ENCODE data around the gene CEP72.

Gene CEP72

GRCh38 chr5:595285-595875, 16.8 kb upstream of the CEP72 start:
- H3K4me3 ChIP-seq (replicated peaks in 1 of 2; ENCODE audit: low read depth in 2 of 2, low read length in 2 of 2) = no peak overlapping the region
- DNase-seq (ENCODE audit: low read depth in 2 of 2) = no peak
- TF ChIP-seq CTCF (IDR thresholded peaks at IDR 0.05; ENCODE audit: low read depth, low read length) = no peak

GRCh38 chr5:597871-598563, 14.1 kb upstream of the CEP72 start:
- TF ChIP-seq CTCF (IDR thresholded peaks at IDR 0.05; ENCODE audit: low read depth, low read length) = no peak
- no peak overlapping the region for H3K4me3 ChIP-seq (replicated peaks in 1 of 2; ENCODE audit: low read depth in 2 of 2, low read length in 2 of 2)
- no peak for DNase-seq (ENCODE audit: low read depth in 2 of 2)

DNA sequence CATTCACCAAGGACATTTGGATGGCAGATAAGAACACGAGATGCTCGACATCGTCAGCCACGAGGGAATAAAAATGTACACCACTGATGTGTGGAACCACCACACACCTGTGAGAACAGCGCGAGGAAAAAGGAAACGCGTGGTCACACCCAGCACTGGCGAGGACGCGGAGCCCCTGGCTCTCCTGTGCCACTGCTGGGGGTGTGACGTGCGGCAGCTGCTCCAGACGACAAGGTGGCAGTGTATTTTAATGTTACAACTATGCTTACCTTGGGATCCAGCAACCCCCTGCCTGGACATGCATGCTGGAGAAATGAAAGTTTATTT, 13.6 kb upstream of the CEP72 start:
- no peak for DNase-seq (ENCODE audit: low read depth in 2 of 2)
- no peak for TF ChIP-seq CTCF (IDR thresholded peaks at IDR 0.05; ENCODE audit: low read depth, low read length)
- no peak overlapping the region for H3K4me3 ChIP-seq (replicated peaks in 1 of 2; ENCODE audit: low read depth in 2 of 2, low read length in 2 of 2)

GRCh38 chr5:600886-601541, 11.1 kb upstream of the CEP72 start:
- no peak overlapping the region for H3K4me3 ChIP-seq (replicated peaks in 1 of 2; ENCODE audit: low read depth in 2 of 2, low read length in 2 of 2)
- TF ChIP-seq CTCF (IDR thresholded peaks at IDR 0.05; ENCODE audit: low read depth, low read length) = no peak
- DNase-seq (ENCODE audit: low read depth in 2 of 2) = no peak

- no peak for DNase-seq (ENCODE audit: low read depth in 2 of 2)
- H3K4me3 ChIP-seq (replicated peaks in 1 of 2; ENCODE audit: low read depth in 2 of 2, low read length in 2 of 2) = no peak overlapping the region
- no peak for TF ChIP-seq CTCF (IDR thresholded peaks at IDR 0.05; ENCODE audit: low read depth, low read length)
Measured at GRCh38 chr5:601771-602465, 10.2 kb upstream of the CEP72 start.

GRCh38 chr5:602466-603035, 9.6 kb upstream of the CEP72 start:
- no peak overlapping the region for H3K4me3 ChIP-seq (replicated peaks in 1 of 2; ENCODE audit: low read depth in 2 of 2, low read length in 2 of 2)
- no peak for DNase-seq (ENCODE audit: low read depth in 2 of 2)
- TF ChIP-seq CTCF (IDR thresholded peaks at IDR 0.05; ENCODE audit: low read depth, low read length) = no peak

Data from cardiac fibroblast (primary cell).